Caco-2 (cell line): ENCODE data around the gene TLR10. TPM values are rescaled to one million over a fixed set of nuclear protein-coding genes. Genes with fewer than 3 reads are reported as not detected.
"Not testable (repeated sequence)": the region's sequence is repeated elsewhere in the genome, so short reads cannot be mapped to it uniquely, and the experiment has no call there.

ENCODE experiments used
- BruUV-seq: library from RNA; stranded (reverse); fragments of 400-500 nt; replicated peaks from 2 replicates; lab custom pipeline; 2021; lab: Mats Ljungman, UMichigan
- CTCF ChIA-PET: fragments of 300-600 bp; sonication (Branson Sonifier 250); formaldehyde crosslinking; loops from one replicate; lab custom pipeline; 2022; ENCODE audit warnings: antibody characterized with exemption; lab: Charles Lee
- POLR2A ChIA-PET: fragments of 300-600 bp; sonication (Branson Sonifier 250); formaldehyde crosslinking; loops from one replicate; lab custom pipeline; 2022; ENCODE audit warnings: antibody characterized with exemption; lab: Charles Lee
- DNase-seq, 2 experiments: peaks; one replicate each; pipeline versions ENCODE4 v3.0.0 to v3.0.0-alpha.2; 2020 to 2022
- H3K27me3 ChIP-seq: replicated peaks from 2 replicates; pipeline ENCODE4 v1.6.0; 2011; ENCODE audit warnings: low read length; ENCODE audit not compliant: control insufficient read depth, insufficient read depth
- H3K36me3 ChIP-seq: 2 replicates; pipeline ENCODE4 v1.5.1; 2011; ENCODE audit warnings: low read length; ENCODE audit not compliant: control insufficient read depth, insufficient read depth
- H3K4me1 ChIP-seq: fragments of 250-450 bp; sonication (Bioruptor Pico); 2 replicates; pipeline ENCODE4 v1.5.1; 2020; ENCODE audit warnings: mild to moderate bottlenecking
- H3K4me3 ChIP-seq: 2 replicates; pipeline ENCODE4 v1.5.1; 2011; ENCODE audit warnings: low read depth, mild to moderate bottlenecking, control low read depth, low read length
- H3K9me3 ChIP-seq: fragments of 250-450 bp; sonication (Bioruptor Pico); 2 replicates; pipeline ENCODE4 v1.5.1; 2020; ENCODE audit warnings: mild to moderate bottlenecking, moderate library complexity
- H3K27ac Mint-ChIP-seq: one replicate; pipeline ENCODE4 v1.8.0; 2022; ENCODE audit warnings: mixed read lengths; ENCODE audit not compliant: unreplicated experiment
- H3K27me3 Mint-ChIP-seq: one replicate; pipeline ENCODE4 v1.8.0; 2022; ENCODE audit warnings: mixed read lengths; ENCODE audit not compliant: insufficient read depth, unreplicated experiment
- H3K36me3 Mint-ChIP-seq: one replicate; pipeline ENCODE4 v1.8.0; 2022; ENCODE audit warnings: mild to moderate bottlenecking, mixed read lengths; ENCODE audit not compliant: insufficient read depth, unreplicated experiment
- H3K4me1 Mint-ChIP-seq: one replicate; pipeline ENCODE4 v1.8.0; 2022; ENCODE audit warnings: low read depth, mixed read lengths; ENCODE audit not compliant: unreplicated experiment
- H3K4me3 Mint-ChIP-seq: one replicate; pipeline ENCODE4 v1.8.0; 2022; ENCODE audit warnings: mild to moderate bottlenecking, moderate library complexity, mixed read lengths; ENCODE audit not compliant: unreplicated experiment
- H3K9me3 Mint-ChIP-seq: one replicate; pipeline ENCODE4 v1.8.0; 2022; ENCODE audit warnings: mixed read lengths; ENCODE audit not compliant: unreplicated experiment
- intact Hi-C: fragments of 100-400 bp; cut with micrococcal nuclease; formaldehyde crosslinking; loops from one replicate; pipeline ENCODE4 v1.10.0; 2022; ENCODE audit not compliant: unreplicated experiment
- total RNA-seq: library from RNA; stranded (reverse); gene quantifications from 2 replicates; pipeline ENCODE4 v1.2.3, GENCODE V29; 2022
- TF ChIP-seq, protein P1 (sequence below), 2 experiments: fragments of 200-600 bp in 1 of 2; IDR thresholded peaks; 1 replicate in 1 of 2; 2 replicates in 1 of 2; pipeline versions ENCODE4 v1.5.1 to v1.8.0; 2011 to 2022; ENCODE audit warnings: antibody characterized with exemption in 1 of 2, control low read depth in 1 of 2, inconsistent platforms in 1 of 2, low read depth in 1 of 2, low read length in 1 of 2, mild to moderate bottlenecking in 1 of 2, moderate library complexity in 1 of 2; ENCODE audit not compliant: insufficient read depth in 1 of 2, severe bottlenecking in 1 of 2, unreplicated experiment in 1 of 2

Gene TLR10
- total RNA-seq, 1 experiment from 2014 or later = not detected

DNA sequence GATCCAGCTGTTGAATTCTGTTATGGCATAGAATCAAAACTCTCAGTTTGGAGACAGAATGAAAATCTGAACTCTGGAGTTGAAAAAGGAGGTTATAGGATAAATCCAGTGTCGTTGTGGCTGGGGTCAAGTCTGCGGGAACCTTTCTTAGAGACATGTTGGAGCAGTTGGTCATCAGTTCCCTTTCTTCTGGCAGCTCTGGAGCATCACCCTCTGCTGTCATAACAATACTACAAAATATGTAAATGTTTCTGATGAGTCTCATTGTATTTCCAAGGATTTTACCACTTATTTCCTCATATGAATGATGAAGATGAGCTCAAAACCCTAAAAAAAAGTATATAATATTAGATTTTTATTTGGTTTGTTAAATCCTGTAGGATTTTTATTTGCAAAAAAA, 7.5 kb downstream of the TLR10 start:
- DNase-seq = no peak
- no peaks in the 10 kb centered on the region for H3K4me1 Mint-ChIP-seq
- TF ChIP-seq, protein P1, sequence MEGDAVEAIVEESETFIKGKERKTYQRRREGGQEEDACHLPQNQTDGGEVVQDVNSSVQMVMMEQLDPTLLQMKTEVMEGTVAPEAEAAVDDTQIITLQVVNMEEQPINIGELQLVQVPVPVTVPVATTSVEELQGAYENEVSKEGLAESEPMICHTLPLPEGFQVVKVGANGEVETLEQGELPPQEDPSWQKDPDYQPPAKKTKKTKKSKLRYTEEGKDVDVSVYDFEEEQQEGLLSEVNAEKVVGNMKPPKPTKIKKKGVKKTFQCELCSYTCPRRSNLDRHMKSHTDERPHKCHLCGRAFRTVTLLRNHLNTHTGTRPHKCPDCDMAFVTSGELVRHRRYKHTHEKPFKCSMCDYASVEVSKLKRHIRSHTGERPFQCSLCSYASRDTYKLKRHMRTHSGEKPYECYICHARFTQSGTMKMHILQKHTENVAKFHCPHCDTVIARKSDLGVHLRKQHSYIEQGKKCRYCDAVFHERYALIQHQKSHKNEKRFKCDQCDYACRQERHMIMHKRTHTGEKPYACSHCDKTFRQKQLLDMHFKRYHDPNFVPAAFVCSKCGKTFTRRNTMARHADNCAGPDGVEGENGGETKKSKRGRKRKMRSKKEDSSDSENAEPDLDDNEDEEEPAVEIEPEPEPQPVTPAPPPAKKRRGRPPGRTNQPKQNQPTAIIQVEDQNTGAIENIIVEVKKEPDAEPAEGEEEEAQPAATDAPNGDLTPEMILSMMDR (IDR thresholded peaks at IDR 0.05; ENCODE audit: insufficient read depth in 1 of 2, low read depth in 1 of 2, low read length in 1 of 2, severe bottlenecking in 1 of 2, unreplicated experiment in 1 of 2) = no peak
- peaks cover 11% of the 10 kb centered on the region for H3K27me3 Mint-ChIP-seq
- H3K4me3 Mint-ChIP-seq = no peak overlapping the region
- no peak overlapping the region for H3K4me3 ChIP-seq
- intact Hi-C loops = no loop called here
- H3K27me3 ChIP-seq = no peaks in the 10 kb centered on the region
- no peaks in the 10 kb centered on the region for H3K36me3 ChIP-seq
- ChIA-PET CTCF (interaction anchor here (1.2 kb wide), 1 partner anchor 16 kb away, joined by 3 read pairs; no protein-coding TSS in a partner anchor), POLR2A (no interaction called here)
- no peaks in the 10 kb centered on the region for H3K9me3 ChIP-seq
- no TSS peak for BruUV-seq
- H3K4me1 ChIP-seq = peaks cover 7% of the 10 kb centered on the region
- H3K9me3 Mint-ChIP-seq = no peaks in the 10 kb centered on the region
- H3K36me3 Mint-ChIP-seq = no peaks in the 10 kb centered on the region
- no peak overlapping the region for H3K27ac Mint-ChIP-seq

- no peaks in the 10 kb centered on the region for H3K4me1 Mint-ChIP-seq
- H3K27me3 ChIP-seq = no peaks in the 10 kb centered on the region
- 0 out of 2 replicates have a peak, but pooled peaks cover 4% of the 10 kb centered on the region for H3K9me3 ChIP-seq
- peaks cover 7% of the 10 kb centered on the region for H3K4me1 ChIP-seq
- no TSS peak for BruUV-seq
- H3K4me3 Mint-ChIP-seq = no peak overlapping the region
- H3K9me3 Mint-ChIP-seq = no peaks in the 10 kb centered on the region
- no peak for DNase-seq
- ChIA-PET CTCF (no interaction called here), POLR2A (no interaction called here)
- no peak overlapping the region for H3K27ac Mint-ChIP-seq
- peaks cover 11% of the 10 kb centered on the region for H3K27me3 Mint-ChIP-seq
- intact Hi-C loops = no loop called here
- H3K36me3 Mint-ChIP-seq = no peaks in the 10 kb centered on the region
- no peak overlapping the region for H3K4me3 ChIP-seq
- TF ChIP-seq, protein P1 (IDR thresholded peaks at IDR 0.05; ENCODE audit: insufficient read depth in 1 of 2, low read depth in 1 of 2, low read length in 1 of 2, severe bottlenecking in 1 of 2, unreplicated experiment in 1 of 2) = no peak
- no peaks in the 10 kb centered on the region for H3K36me3 ChIP-seq
Measured at GRCh38 chr4:38774181-38774955, 8.4 kb downstream of the TLR10 start.

DNA sequence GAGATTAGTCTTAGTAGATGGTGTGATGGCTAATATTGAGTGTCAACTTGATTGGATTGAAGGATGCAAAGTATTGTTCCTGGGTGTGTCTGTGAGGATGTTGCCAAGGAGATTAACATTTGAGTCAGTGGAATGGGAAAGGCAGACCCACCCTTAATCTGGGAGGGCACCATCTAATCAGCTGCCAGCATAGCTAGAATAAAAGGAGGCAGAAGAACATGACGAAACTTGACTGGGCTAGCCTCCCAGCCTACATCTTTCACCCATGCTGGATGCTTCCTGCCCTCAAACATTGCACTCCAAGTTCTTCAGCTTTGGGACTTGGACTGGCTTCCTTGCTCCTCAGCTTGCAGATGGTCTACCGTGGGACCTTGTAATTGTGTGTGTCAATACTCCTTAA, 12.5 kb downstream of the TLR10 start:
- H3K27me3 Mint-ChIP-seq = peaks cover 11% of the 10 kb centered on the region
- CTCF ChIA-PET, H3K27ac Mint-ChIP-seq, intact Hi-C loops, BruUV-seq, DNase-seq, H3K4me1 ChIP-seq, H3K36me3 Mint-ChIP-seq, H3K4me1 Mint-ChIP-seq, H3K9me3 ChIP-seq, POLR2A ChIA-PET, H3K36me3 ChIP-seq, H3K4me3 Mint-ChIP-seq, H3K9me3 Mint-ChIP-seq, H3K27me3 ChIP-seq, H3K4me3 ChIP-seq: not testable (repeated sequence)
